Natural killer cell (primary cell): Measurements from ENCODE around the gene ZBTB12. TPM values are rescaled to one million over a fixed set of nuclear protein-coding genes. Genes with fewer than 3 reads are reported as not detected.
"Not testable (repeated sequence)": the region's sequence is repeated elsewhere in the genome, so short reads cannot be mapped to it uniquely, and the experiment has no call there.

ENCODE experiments used
- ATAC-seq, 3 donors: fragments of 150-1000 bp in 2 of 3; fragments of 200-7000 bp in 1 of 3; cut with Tn5 transposase; 1 replicate in 1 of 3; 2 replicates in 2 of 3; pipeline ENCODE4 v1.10.0; 2021; ENCODE audit warnings: mild to moderate bottlenecking in 2 of 3, moderate library complexity in 2 of 3
- DNase-seq, 2 donors: peaks; one replicate each; pipeline versions ENCODE4 v3.0.0 to v3.0.0-alpha.2; 2013 to 2021; ENCODE audit warnings: mixed read lengths in 1 of 2
- H3K27ac ChIP-seq: one replicate; pipeline ENCODE4 v1.5.1; 2013; ENCODE audit warnings: mild to moderate bottlenecking, low read length
- H3K27me3 ChIP-seq: one replicate; pipeline ENCODE4 v1.6.1; 2013; ENCODE audit warnings: low read length; ENCODE audit not compliant: control insufficient read depth, insufficient read depth
- H3K36me3 ChIP-seq: one replicate; pipeline ENCODE4 v1.6.1; 2013; ENCODE audit warnings: low read length; ENCODE audit not compliant: control insufficient read depth, insufficient read depth
- H3K4me1 ChIP-seq: one replicate; pipeline ENCODE4 v1.6.1; 2013; ENCODE audit warnings: low read length; ENCODE audit not compliant: control insufficient read depth, insufficient read depth
- H3K4me3 ChIP-seq: one replicate; pipeline ENCODE4 v1.5.1; 2013; ENCODE audit warnings: low read length
- H3K9me3 ChIP-seq: one replicate; pipeline ENCODE4 v1.6.1; 2013; ENCODE audit warnings: low read length; ENCODE audit not compliant: control insufficient read depth, insufficient read depth
- H3K27ac Mint-ChIP-seq, 2 donors: one replicate each; pipeline ENCODE4 v1.8.0; 2022; ENCODE audit warnings: mild to moderate bottlenecking in 2 of 2, mixed read lengths in 2 of 2, moderate library complexity in 1 of 2
- H3K27me3 Mint-ChIP-seq, 2 donors: one replicate each; pipeline ENCODE4 v1.8.0; 2022; ENCODE audit warnings: low read depth in 2 of 2, mixed read lengths in 2 of 2
- H3K36me3 Mint-ChIP-seq: one replicate; pipeline ENCODE4 v1.8.0; 2022; ENCODE audit warnings: mixed read lengths
- H3K4me1 Mint-ChIP-seq, 2 donors: one replicate each; pipeline ENCODE4 v1.8.0; 2022; ENCODE audit warnings: mixed read lengths in 2 of 2
- H3K4me3 Mint-ChIP-seq: one replicate; pipeline ENCODE4 v1.8.0; 2022; ENCODE audit warnings: mild to moderate bottlenecking, moderate library complexity, mixed read lengths
- H3K9me3 Mint-ChIP-seq, 2 donors: one replicate each; pipeline ENCODE4 v1.8.0; 2022; ENCODE audit warnings: mixed read lengths in 2 of 2
- WGBS: methylation state at CpG from one replicate; pipeline ENCODE4 v1.1.7; 2013; ENCODE audit warnings: missing lambda C conversion rate; ENCODE audit not compliant: insufficient coverage; 5-methylcytosine and 5-hydroxymethylcytosine counted together
- intact Hi-C: fragments of 100-400 bp; cut with micrococcal nuclease; formaldehyde crosslinking; loops from one replicate; pipeline ENCODE4 v1.14.2; 2022
- total RNA-seq, 4 donors: library from RNA; stranded (reverse); fragments of 120-200 nt in 1 of 4; gene quantifications; one replicate each; pipeline versions ENCODE4 v1.2.3 to v1.2.4, GENCODE V29; 2013 to 2022
- TF ChIP-seq, protein P1 (sequence below): fragments of 200-600 bp; IDR thresholded peaks from one replicate; pipeline ENCODE4 v1.8.0; 2022; ENCODE audit warnings: antibody characterized with exemption

The ZBTB12 gene
- total RNA-seq, 3 donors from 2014 or later (not counting 1 experiment from before 2014, with no cell fraction given), result 0.54 to 0.77 (median 0.63) TPM

DNA sequence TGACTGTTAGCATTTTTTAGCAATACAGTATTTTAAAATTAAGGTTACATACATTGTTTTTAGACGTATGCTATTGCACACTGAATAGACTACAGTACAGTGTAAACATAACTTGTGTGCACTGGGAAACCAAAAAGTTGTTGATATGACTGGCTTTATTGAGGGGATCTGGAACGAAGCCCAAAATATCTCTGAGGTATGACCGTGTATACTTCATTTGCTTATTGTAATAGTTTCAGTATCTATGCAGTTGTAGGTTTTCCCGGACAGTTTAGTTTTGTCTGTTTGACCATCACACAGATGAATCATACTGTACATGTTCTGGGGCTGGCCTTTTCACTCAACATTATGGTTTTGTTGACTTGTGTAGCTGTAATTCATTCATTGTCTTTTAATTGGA is 6.9 kb upstream of the ZBTB12 start:
- Mint-ChIP-seq H3K27ac (no peak overlapping the region), H3K9me3 (no peaks in the 10 kb centered on the region), H3K4me3 (no peak overlapping the region), H3K27me3 (peaks cover 0 to 8% of the 10 kb centered on the region in 2 donors), H3K4me1 (no peaks in the 10 kb centered on the region), H3K36me3 (no peaks in the 10 kb centered on the region)
- H3K4me1 ChIP-seq, result peaks cover 5% of the 10 kb centered on the region
- WGBS, result 73% methylated on average over 3 of the region's 4 CpGs
- ATAC-seq, result no peak
- no peak overlapping the region for H3K27ac ChIP-seq
- H3K36me3 ChIP-seq, result no peaks in the 10 kb centered on the region
- intact Hi-C loops, result no loop called here
- H3K9me3 ChIP-seq, result no peaks in the 10 kb centered on the region
- no peak overlapping the region for H3K4me3 ChIP-seq
- TF ChIP-seq, protein P1, sequence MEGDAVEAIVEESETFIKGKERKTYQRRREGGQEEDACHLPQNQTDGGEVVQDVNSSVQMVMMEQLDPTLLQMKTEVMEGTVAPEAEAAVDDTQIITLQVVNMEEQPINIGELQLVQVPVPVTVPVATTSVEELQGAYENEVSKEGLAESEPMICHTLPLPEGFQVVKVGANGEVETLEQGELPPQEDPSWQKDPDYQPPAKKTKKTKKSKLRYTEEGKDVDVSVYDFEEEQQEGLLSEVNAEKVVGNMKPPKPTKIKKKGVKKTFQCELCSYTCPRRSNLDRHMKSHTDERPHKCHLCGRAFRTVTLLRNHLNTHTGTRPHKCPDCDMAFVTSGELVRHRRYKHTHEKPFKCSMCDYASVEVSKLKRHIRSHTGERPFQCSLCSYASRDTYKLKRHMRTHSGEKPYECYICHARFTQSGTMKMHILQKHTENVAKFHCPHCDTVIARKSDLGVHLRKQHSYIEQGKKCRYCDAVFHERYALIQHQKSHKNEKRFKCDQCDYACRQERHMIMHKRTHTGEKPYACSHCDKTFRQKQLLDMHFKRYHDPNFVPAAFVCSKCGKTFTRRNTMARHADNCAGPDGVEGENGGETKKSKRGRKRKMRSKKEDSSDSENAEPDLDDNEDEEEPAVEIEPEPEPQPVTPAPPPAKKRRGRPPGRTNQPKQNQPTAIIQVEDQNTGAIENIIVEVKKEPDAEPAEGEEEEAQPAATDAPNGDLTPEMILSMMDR, result no peak
- DNase-seq, result no peak
- H3K27me3 ChIP-seq, result no peaks in the 10 kb centered on the region

DNA sequence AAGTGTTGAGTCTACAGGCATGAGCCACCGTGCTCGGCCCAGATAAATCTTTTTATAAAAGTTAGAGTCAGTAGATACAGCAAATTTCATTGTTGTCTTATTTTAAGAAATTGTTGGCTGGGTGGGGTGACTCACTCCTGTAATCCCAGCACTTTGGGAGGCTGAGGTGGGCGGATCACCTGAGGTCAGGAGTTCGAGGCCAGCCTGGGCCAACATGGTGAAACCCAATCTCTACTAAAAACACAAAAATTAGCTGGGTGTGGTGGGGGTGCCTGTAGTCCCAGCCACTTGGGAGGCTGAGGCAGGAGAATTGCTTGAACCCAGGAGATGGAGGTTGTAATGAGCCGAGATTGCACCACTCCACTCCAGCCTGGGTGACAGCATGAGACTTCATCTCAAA is 6.4 kb upstream of the ZBTB12 start:
- intact Hi-C loops, H3K27me3 Mint-ChIP-seq, H3K4me3 ChIP-seq, H3K27me3 ChIP-seq, DNase-seq, H3K27ac ChIP-seq, H3K4me1 ChIP-seq, H3K4me1 Mint-ChIP-seq, H3K36me3 ChIP-seq, ATAC-seq, H3K9me3 ChIP-seq, H3K4me3 Mint-ChIP-seq, H3K36me3 Mint-ChIP-seq, H3K9me3 Mint-ChIP-seq, H3K27ac Mint-ChIP-seq: not testable (repeated sequence)
- 97% methylated on average over 3 of the region's 5 CpGs for WGBS

DNA sequence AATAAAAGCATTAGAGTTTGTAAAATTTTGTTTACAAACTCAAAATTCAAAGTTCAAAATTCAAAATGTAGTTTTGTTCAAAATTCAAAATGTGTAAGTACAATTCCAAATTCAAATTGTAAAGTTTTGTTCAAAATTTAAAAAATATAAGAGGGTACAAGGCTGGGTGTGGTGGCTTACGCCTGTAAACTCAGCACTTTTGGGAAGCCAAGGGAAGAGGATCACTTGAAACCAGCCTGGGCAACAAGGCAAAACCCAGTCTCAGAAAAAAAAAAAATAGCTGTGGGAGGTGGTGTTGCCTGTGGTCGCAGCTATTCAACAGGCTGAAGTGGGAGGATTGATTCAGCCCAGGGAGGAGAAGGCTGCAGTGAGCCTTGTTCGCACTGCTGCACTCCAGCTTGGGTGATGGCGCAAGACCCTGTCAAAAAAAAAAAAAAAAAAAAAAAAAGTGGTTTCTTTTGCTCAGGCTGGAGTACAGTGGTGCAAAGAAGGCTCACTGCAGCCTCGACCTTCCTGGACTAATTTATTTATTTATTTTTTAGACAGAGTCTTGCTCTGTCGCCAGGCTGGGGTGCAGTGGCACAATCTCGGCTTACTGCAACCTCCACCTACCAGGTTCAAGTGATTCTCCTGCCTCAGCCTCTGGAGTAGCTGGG is 5.4 kb upstream of the ZBTB12 start:
- intact Hi-C loops, result no loop called here
- no peaks in the 10 kb centered on the region for H3K36me3 Mint-ChIP-seq
- 48% methylated on average over 7 of the region's 7 CpGs for WGBS
- peak; percentile 49 to 76 (median 73) for ATAC-seq
- no peaks in the 10 kb centered on the region for H3K27me3 ChIP-seq
- H3K9me3 Mint-ChIP-seq, result no peaks in the 10 kb centered on the region
- no peak overlapping the region for H3K4me3 ChIP-seq
- no peak overlapping the region for H3K27ac Mint-ChIP-seq
- peaks cover 12% of the 10 kb centered on the region for H3K4me1 ChIP-seq
- peaks cover 10% of the 10 kb centered on the region in 2 donors for H3K4me1 Mint-ChIP-seq
- TF ChIP-seq, protein P1, result no peak
- no peak for DNase-seq
- H3K36me3 ChIP-seq, result no peaks in the 10 kb centered on the region
- H3K4me3 Mint-ChIP-seq, result no peak overlapping the region
- peaks cover 0 to 6% of the 10 kb centered on the region in 2 donors for H3K27me3 Mint-ChIP-seq
- H3K9me3 ChIP-seq, result no peaks in the 10 kb centered on the region
- H3K27ac ChIP-seq, result no peak overlapping the region

DNA sequence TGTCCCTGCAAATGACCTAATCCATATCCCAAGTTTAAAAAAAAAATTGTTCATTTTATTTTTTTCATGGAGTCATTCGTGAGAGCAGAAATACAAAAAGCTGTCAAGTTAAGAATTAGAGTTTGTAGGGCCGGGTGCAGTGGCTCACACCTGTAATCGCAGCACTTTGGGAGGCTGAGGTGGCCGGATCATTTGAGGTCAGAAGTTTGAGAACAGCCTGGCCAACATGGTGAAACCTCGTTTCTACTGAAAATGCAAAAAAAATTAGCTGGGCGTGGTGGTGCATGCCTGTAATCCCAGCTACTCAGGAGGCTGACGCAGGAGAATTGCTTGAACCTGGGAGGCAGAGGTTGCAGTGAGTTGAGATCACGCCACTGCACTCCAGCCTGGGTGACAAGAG is 4.8 kb upstream of the ZBTB12 start:
- H3K36me3 Mint-ChIP-seq, H3K4me3 ChIP-seq, H3K9me3 ChIP-seq, intact Hi-C loops, H3K4me3 Mint-ChIP-seq, DNase-seq, H3K27ac ChIP-seq, ATAC-seq, H3K36me3 ChIP-seq, H3K27me3 ChIP-seq, H3K9me3 Mint-ChIP-seq, H3K27me3 Mint-ChIP-seq, H3K27ac Mint-ChIP-seq: not testable (repeated sequence)
- peaks cover 10 to 14% of the 10 kb centered on the region in 2 donors for H3K4me1 Mint-ChIP-seq
- 80% methylated on average over 7 of the region's 8 CpGs for WGBS
- H3K4me1 ChIP-seq, result peaks cover 13% of the 10 kb centered on the region
